CD4-positive, alpha-beta T cell treated with Interleukin-12 subunit alpha and Interleukin-12 subunit beta, for 1 hour (primary cell): ENCODE results near the gene NUP85.
"Not testable (repeated sequence)": the region's sequence is repeated elsewhere in the genome, so short reads cannot be mapped to it uniquely, and the experiment has no call there.

ENCODE experiments used
- DNase-seq: peaks from one replicate; pipeline ENCODE4 v3.0.0-alpha.2; 2020

The NUP85 gene

GRCh38 chr17:75242461-75243042 lies 37.1 kb downstream of the NUP85 start:
- peak; percentile 66 for DNase-seq

- DNase-seq: no peak
Observed at GRCh38 chr17:75244133-75244866, 38.8 kb downstream of the NUP85 start.

GRCh38 chr17:75245011-75245410 lies 39.5 kb downstream of the NUP85 start:
- DNase-seq: no peak

GRCh38 chr17:75246404-75246803 lies 40.9 kb downstream of the NUP85 start:
- no peak for DNase-seq

- DNase-seq: no peak
Observed at GRCh38 chr17:75249564-75249963, 44.1 kb downstream of the NUP85 start.

- DNase-seq: peak; percentile 57
Observed at GRCh38 chr17:75250009-75250471, 44.6 kb downstream of the NUP85 start.

GRCh38 chr17:75252039-75252816 lies 46.7 kb downstream of the NUP85 start:
- DNase-seq: no peak

GRCh38 chr17:75255954-75256698 lies 50.6 kb downstream of the NUP85 start:
- not testable (repeated sequence) for DNase-seq

GRCh38 chr17:75257228-75257627 lies 51.7 kb downstream of the NUP85 start:
- DNase-seq: not testable (repeated sequence)

GRCh38 chr17:75260641-75261335 lies 55.3 kb downstream of the NUP85 start:
- DNase-seq: peak; percentile 66

GRCh38 chr17:75261336-75262111 lies 56.0 kb downstream of the NUP85 start, which contains the start of the genes GGA3 and MRPS7:
Gene GGA3, minus strand, starts transcription at chr17:75261606. Its CDS starts 19 bp downstream, at chr17:75261587.
Gene MRPS7, plus strand, starts transcription at chr17:75261879. Its CDS starts 22 bp downstream, at chr17:75261901.
- peak; percentile 96 for DNase-seq

- no peak for DNase-seq
Observed at GRCh38 chr17:75262112-75262606, 56.7 kb downstream of the NUP85 start.

- DNase-seq: no peak
Observed at GRCh38 chr17:75263055-75263454, 57.6 kb downstream of the NUP85 start.

GRCh38 chr17:75265614-75266315 lies 60.3 kb downstream of the NUP85 start:
- no peak for DNase-seq

- no peak for DNase-seq
Observed at GRCh38 chr17:75266316-75267152, 61.1 kb downstream of the NUP85 start.

GRCh38 chr17:75267153-75267410 lies 61.6 kb downstream of the NUP85 start:
- DNase-seq: no peak

- no peak for DNase-seq
Observed at GRCh38 chr17:75267411-75268232, 62.1 kb downstream of the NUP85 start.

- DNase-seq: no peak
Observed at GRCh38 chr17:75269844-75270217, 64.4 kb downstream of the NUP85 start.
